Tibial artery (tissue), 4 donors: Measurements from ENCODE around the gene AFAP1L2.

Experiments used
- DNase-seq, 2 donors: peaks; one replicate each; pipeline ENCODE4 v3.0.0-alpha.2; 2019
- H3K27ac ChIP-seq, 2 donors: fragments of 200-600 bp; sonication (generic) in 1 of 2; 1 replicate in 1 of 2; 2 replicates in 1 of 2; pipeline ENCODE4 v1.5.1; 2018 to 2019; ENCODE audit warnings: mild to moderate bottlenecking in 1 of 2
- H3K27me3 ChIP-seq, 2 donors: fragments of 200-600 bp; sonication (generic) in 1 of 2; one replicate each; pipeline versions ENCODE4 v1.5.1 to v1.6.0; 2016 to 2019
- H3K36me3 ChIP-seq, 3 donors: fragments of 200-600 bp; sonication (generic) in 2 of 3; one replicate each; pipeline ENCODE4 v1.5.1; 2016 to 2019; ENCODE audit warnings: mild to moderate bottlenecking in 2 of 3
- H3K4me1 ChIP-seq, 4 donors: fragments of 200-600 bp; sonication (generic) in 2 of 4; 1 replicate in 3 of 4; 2 replicates in 1 of 4; pipeline ENCODE4 v1.5.1; 2016 to 2019
- H3K4me3 ChIP-seq, 2 donors: fragments of 200-600 bp; sonication (generic) in 1 of 2; 1 replicate in 1 of 2; 2 replicates in 1 of 2; pipeline ENCODE4 v1.5.1; 2018 to 2019; ENCODE audit warnings: mild to moderate bottlenecking in 2 of 2
- H3K9me3 ChIP-seq, 3 donors: fragments of 200-600 bp; sonication (generic) in 1 of 3; one replicate each; pipeline ENCODE4 v1.5.1; 2016 to 2019
- intact Hi-C: fragments of 100-400 bp; cut with DNase I; formaldehyde crosslinking; loops from one replicate; pipeline ENCODE4 v1.15.0; 2023; ENCODE audit warnings: low total_unique reads
- TF ChIP-seq, protein P1 (sequence below), 2 experiments: fragments of 200-600 bp in 1 of 2; fragments of 450-650 bp in 1 of 2; IDR thresholded peaks; one replicate each; pipeline ENCODE4 v1.5.1; 2017 to 2019; ENCODE audit warnings: antibody characterized with exemption in 2 of 2, mild to moderate bottlenecking in 1 of 2, moderate library complexity in 1 of 2

AFAP1L2 gene

DNA sequence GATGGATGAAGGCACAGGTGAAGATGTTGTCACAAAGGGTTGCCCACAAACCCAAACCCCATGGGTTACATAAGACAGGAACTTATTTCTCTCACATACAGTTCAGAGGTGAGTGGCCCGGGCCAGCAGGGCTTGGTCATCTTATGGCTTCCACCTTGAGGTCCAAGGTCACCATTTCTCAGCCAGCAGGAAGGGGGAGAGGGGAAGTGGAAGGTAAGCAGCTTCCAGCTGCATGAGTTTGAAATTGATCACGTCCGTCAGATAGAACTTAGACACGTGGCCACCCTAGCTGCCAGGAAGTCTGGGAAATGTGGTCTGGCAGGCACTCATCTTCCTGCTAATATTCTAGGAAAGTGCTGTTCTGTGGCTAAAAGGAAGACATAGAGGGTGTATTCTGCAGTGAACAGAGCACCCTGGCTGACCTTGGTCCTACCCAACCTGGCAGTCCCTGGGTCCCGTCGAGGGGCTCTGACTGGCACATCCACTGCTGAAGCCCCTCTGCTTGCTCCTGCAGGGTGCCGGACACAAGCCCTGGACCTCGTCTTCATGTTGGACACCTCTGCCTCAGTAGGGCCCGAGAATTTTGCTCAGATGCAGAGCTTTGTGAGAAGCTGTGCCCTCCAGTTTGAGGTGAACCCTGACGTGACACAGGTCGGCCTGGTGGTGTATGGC, 115.7 kb downstream of the AFAP1L2 start:
- H3K4me3 ChIP-seq = no peak overlapping the region
- H3K9me3 ChIP-seq = no peaks in the 10 kb centered on the region
- DNase-seq = peak in 1 of 2 donors; percentile 28
- peaks cover 0 to 7% (median 0%) of the 10 kb centered on the region in 3 donors for H3K36me3 ChIP-seq
- peaks cover 0 to 11% of the 10 kb centered on the region in 2 donors for H3K27me3 ChIP-seq
- H3K4me1 ChIP-seq = no peaks in the 10 kb centered on the region
- intact Hi-C loops = no loop called here
- no peak overlapping the region for H3K27ac ChIP-seq
- TF ChIP-seq, protein P1, sequence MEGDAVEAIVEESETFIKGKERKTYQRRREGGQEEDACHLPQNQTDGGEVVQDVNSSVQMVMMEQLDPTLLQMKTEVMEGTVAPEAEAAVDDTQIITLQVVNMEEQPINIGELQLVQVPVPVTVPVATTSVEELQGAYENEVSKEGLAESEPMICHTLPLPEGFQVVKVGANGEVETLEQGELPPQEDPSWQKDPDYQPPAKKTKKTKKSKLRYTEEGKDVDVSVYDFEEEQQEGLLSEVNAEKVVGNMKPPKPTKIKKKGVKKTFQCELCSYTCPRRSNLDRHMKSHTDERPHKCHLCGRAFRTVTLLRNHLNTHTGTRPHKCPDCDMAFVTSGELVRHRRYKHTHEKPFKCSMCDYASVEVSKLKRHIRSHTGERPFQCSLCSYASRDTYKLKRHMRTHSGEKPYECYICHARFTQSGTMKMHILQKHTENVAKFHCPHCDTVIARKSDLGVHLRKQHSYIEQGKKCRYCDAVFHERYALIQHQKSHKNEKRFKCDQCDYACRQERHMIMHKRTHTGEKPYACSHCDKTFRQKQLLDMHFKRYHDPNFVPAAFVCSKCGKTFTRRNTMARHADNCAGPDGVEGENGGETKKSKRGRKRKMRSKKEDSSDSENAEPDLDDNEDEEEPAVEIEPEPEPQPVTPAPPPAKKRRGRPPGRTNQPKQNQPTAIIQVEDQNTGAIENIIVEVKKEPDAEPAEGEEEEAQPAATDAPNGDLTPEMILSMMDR (IDR thresholded peaks at IDR 0.05) = no peak

DNA sequence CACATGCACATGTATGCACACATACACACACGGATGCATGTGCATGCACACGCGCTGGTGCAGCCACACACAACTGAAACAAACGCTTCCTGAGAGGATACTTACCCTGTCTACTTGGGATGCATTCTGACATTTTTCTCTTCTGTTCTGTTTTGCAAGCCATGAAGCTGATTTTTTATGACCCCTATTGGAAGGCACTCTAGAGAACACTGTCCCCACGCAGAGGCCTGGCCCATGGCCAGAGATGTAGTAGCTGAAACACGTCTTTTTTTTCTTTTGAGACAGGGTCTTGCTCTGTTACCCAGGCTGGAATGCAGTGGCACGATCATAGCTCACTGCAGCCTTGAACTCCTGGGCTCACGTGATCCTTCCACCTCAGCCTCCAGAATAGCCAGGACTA, 117.4 kb downstream of the AFAP1L2 start:
- H3K27me3 ChIP-seq = peaks cover 0 to 11% of the 10 kb centered on the region in 2 donors
- TF ChIP-seq, protein P1 (IDR thresholded peaks at IDR 0.05) = no peak
- intact Hi-C loops = no loop called here
- H3K36me3 ChIP-seq = peaks cover 0 to 7% (median 0%) of the 10 kb centered on the region in 3 donors
- no peak overlapping the region for H3K27ac ChIP-seq
- H3K4me3 ChIP-seq = no peak overlapping the region
- no peaks in the 10 kb centered on the region for H3K9me3 ChIP-seq
- H3K4me1 ChIP-seq = no peaks in the 10 kb centered on the region
- peak in 1 of 2 donors; percentile 27 for DNase-seq

DNA sequence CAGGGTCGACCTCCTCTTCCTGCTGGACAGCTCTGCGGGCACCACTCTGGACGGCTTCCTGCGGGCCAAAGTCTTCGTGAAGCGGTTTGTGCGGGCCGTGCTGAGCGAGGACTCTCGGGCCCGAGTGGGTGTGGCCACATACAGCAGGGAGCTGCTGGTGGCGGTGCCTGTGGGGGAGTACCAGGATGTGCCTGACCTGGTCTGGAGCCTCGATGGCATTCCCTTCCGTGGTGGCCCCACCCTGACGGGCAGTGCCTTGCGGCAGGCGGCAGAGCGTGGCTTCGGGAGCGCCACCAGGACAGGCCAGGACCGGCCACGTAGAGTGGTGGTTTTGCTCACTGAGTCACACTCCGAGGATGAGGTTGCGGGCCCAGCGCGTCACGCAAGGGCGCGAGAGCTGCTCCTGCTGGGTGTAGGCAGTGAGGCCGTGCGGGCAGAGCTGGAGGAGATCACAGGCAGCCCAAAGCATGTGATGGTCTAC, 118.3 kb downstream of the AFAP1L2 start:
- no peaks in the 10 kb centered on the region for H3K4me1 ChIP-seq
- H3K4me3 ChIP-seq = no peak overlapping the region
- intact Hi-C loops = no loop called here
- H3K9me3 ChIP-seq = no peaks in the 10 kb centered on the region
- TF ChIP-seq, protein P1 (IDR thresholded peaks at IDR 0.05) = no peak
- H3K27ac ChIP-seq = no peak overlapping the region
- DNase-seq = peak in 1 of 2 donors; percentile 58
- H3K27me3 ChIP-seq = peaks cover 0 to 16% of the 10 kb centered on the region in 2 donors
- H3K36me3 ChIP-seq = peaks cover 0 to 2% (median 0%) of the 10 kb centered on the region in 3 donors

DNA sequence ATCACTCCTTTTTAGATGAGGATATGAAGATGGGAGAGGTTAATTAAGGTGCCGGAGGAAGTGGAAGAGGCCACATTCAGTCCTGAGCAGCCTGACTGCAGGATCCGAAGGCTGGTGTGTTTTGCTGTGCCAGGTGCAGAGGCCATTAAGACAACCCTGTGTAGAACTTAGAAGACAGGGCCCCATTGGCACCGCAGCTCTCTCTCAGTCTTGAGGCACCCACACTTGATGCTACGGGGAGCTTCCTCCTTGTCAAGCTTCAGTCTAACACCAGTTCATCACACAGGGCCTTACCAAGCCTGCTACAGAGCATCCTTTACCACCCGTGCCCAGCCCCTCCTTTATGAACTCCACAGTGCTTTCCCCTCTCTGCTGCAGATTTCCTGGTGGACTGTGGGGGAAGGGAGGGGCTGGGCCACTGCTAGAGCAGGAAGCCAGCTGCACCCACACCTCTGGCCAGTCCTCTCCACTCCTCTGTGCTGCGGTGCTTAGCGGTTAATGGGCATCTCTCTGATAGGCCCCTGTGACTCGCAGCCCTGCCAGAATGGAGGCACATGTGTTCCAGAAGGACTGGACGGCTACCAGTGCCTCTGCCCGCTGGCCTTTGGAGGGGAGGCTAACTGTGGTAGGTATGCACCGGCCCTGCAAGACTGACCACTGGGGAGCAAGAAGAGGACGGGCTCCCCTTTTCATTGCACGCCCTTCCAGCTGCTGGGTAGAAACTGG, 119.8 kb downstream of the AFAP1L2 start:
- intact Hi-C loops = no loop called here
- peak in 1 of 2 donors; percentile 49 for DNase-seq
- Histone ChIP-seq H3K9me3 (no peaks in the 10 kb centered on the region), H3K27ac (no peak overlapping the region), H3K4me3 (no peak overlapping the region), H3K27me3 (peaks cover 0 to 16% of the 10 kb centered on the region in 2 donors), H3K4me1 (no peaks in the 10 kb centered on the region), H3K36me3 (no peaks in the 10 kb centered on the region)
- TF ChIP-seq, protein P1 (IDR thresholded peaks at IDR 0.05) = no peak

DNA sequence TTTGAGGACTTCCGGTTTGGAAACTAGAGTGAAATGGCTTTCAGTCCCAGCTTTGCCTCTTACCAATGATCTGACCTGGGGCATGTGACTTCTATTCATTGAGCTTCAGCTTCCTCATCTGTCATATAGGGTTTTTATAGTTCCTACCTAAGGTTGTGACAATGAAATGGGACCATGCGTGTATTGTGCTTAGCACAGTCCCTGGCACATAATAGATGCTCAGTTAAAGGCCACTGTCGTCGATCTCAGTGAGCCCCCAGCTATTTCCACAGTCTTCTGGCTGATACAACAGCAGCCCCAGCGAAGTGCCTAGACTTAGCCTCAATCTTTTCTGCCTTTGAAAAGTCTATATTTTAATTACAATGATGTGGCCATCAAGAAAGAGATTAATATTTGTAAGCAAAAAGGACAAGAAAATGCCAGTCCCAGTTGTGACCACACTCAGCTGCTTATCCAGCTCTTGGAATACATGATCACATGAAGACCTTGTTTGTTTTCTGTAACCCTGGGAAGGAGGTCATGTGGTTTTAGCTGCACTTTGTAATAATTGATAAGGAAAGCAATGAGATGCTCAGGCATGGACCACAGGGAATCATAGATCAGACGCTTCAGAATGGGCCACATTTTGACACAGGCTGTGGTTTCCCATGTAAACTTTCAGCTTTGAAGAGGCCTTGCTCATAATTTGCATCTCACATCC, 120.6 kb downstream of the AFAP1L2 start:
- H3K4me1 ChIP-seq = no peaks in the 10 kb centered on the region
- no peak for DNase-seq
- no peak overlapping the region for H3K4me3 ChIP-seq
- H3K27ac ChIP-seq = no peak overlapping the region
- H3K27me3 ChIP-seq = peaks cover 0 to 22% of the 10 kb centered on the region in 2 donors
- no peaks in the 10 kb centered on the region for H3K9me3 ChIP-seq
- intact Hi-C loops = no loop called here
- TF ChIP-seq, protein P1 (IDR thresholded peaks at IDR 0.05) = no peak
- H3K36me3 ChIP-seq = no peaks in the 10 kb centered on the region
